Stomach smooth muscle (tissue), 2 donors: ENCODE data around the gene MUTYH.
A peak's percentile ranks its signal among the peaks of the same experiment; 100 is the strongest.
"Not testable (repeated sequence)": the region's sequence is repeated elsewhere in the genome, so short reads cannot be mapped to it uniquely, and the experiment has no call there.

Source experiments
- H3K27ac ChIP-seq: one replicate; pipeline ENCODE4 v1.7.0; 2013; ENCODE audit warnings: mild to moderate bottlenecking, low read length, inconsistent platforms
- H3K27me3 ChIP-seq, 2 donors: one replicate each; pipeline ENCODE4 v1.7.0; 2013; ENCODE audit warnings: low read length in 2 of 2; ENCODE audit not compliant: insufficient read depth in 2 of 2, control insufficient read depth in 1 of 2
- H3K36me3 ChIP-seq, 2 donors: one replicate each; pipeline ENCODE4 v1.7.0; 2013; ENCODE audit warnings: low read length in 2 of 2; ENCODE audit not compliant: control insufficient read depth in 2 of 2, insufficient read depth in 2 of 2
- H3K4me1 ChIP-seq: one replicate; pipeline ENCODE4 v1.7.0; 2013; ENCODE audit warnings: low read length; ENCODE audit not compliant: control insufficient read depth, insufficient read depth
- H3K4me3 ChIP-seq, 2 donors: one replicate each; pipeline ENCODE4 v1.7.0; 2013; ENCODE audit warnings: low read length in 2 of 2
- H3K9ac ChIP-seq, 2 donors: one replicate each; pipeline ENCODE4 v1.7.0; 2013; ENCODE audit warnings: low read length in 2 of 2, mild to moderate bottlenecking in 1 of 2
- H3K9me3 ChIP-seq, 2 donors: one replicate each; pipeline ENCODE4 v1.7.0; 2013; ENCODE audit warnings: low read length in 2 of 2; ENCODE audit not compliant: control insufficient read depth in 2 of 2
- donor health status: healthy.
- donor health status: Pancreatic carcinoma.

MUTYH gene

GRCh38 chr1:45339789-45340558 lies at the start of gene MUTYH, which contains the start of gene TOE1:
Gene MUTYH, minus strand, starts transcription at chr1:45340440. Its CDS starts 5,935 bp downstream, at chr1:45334505.
Gene TOE1, plus strand, starts transcription at chr1:45340170. Its CDS starts 83 bp downstream, at chr1:45340253.
- H3K36me3 ChIP-seq: peaks cover 25 to 29% of the 10 kb centered on the region in 2 donors
- no peaks in the 10 kb centered on the region for H3K27me3 ChIP-seq
- H3K4me3 ChIP-seq: peak within 1 kb of the TSS; percentile 68 to 97
- peak within 1 kb of the TSS; percentile 92 to 99 for H3K9ac ChIP-seq
- H3K27ac ChIP-seq: peak within 1 kb of the TSS; percentile 98
- H3K9me3 ChIP-seq: no peaks in the 10 kb centered on the region
- peaks cover 20% of the 10 kb centered on the region for H3K4me1 ChIP-seq

GRCh38 chr1:45386219-45386618 lies 46.0 kb upstream of the MUTYH start:
- Histone ChIP-seq H3K9me3 (no peaks in the 10 kb centered on the region), H3K4me1 (no peaks in the 10 kb centered on the region), H3K27ac (no peak overlapping the region), H3K4me3 (no peak overlapping the region), H3K27me3 (no peaks in the 10 kb centered on the region), H3K9ac (no peak overlapping the region), H3K36me3 (no peaks in the 10 kb centered on the region)

- Histone ChIP-seq H3K36me3 (no peaks in the 10 kb centered on the region), H3K4me1 (no peaks in the 10 kb centered on the region), H3K9ac (no peak overlapping the region), H3K9me3 (no peaks in the 10 kb centered on the region), H3K27ac (no peak overlapping the region), H3K4me3 (no peak overlapping the region), H3K27me3 (no peaks in the 10 kb centered on the region)
Observed at GRCh38 chr1:45385302-45385701, 45.1 kb upstream of the MUTYH start.

GRCh38 chr1:45384213-45384612 lies 44.0 kb upstream of the MUTYH start:
- not testable (repeated sequence) for H3K4me3 ChIP-seq, H3K9ac ChIP-seq, H3K27me3 ChIP-seq, H3K36me3 ChIP-seq, H3K4me1 ChIP-seq, H3K27ac ChIP-seq, H3K9me3 ChIP-seq

GRCh38 chr1:45383191-45383590 lies 43.0 kb upstream of the MUTYH start:
- Histone ChIP-seq H3K9ac (no peak overlapping the region), H3K4me1 (no peaks in the 10 kb centered on the region), H3K9me3 (no peaks in the 10 kb centered on the region), H3K36me3 (no peaks in the 10 kb centered on the region), H3K27me3 (no peaks in the 10 kb centered on the region), H3K27ac (no peak overlapping the region), H3K4me3 (no peak overlapping the region)

- H3K9me3 ChIP-seq: no peaks in the 10 kb centered on the region
- H3K36me3 ChIP-seq: no peaks in the 10 kb centered on the region
- no peaks in the 10 kb centered on the region for H3K27me3 ChIP-seq
- no peak overlapping the region for H3K4me3 ChIP-seq
- H3K27ac ChIP-seq: no peak overlapping the region
- H3K9ac ChIP-seq: no peak overlapping the region
- H3K4me1 ChIP-seq: no peaks in the 10 kb centered on the region
Observed at GRCh38 chr1:45381243-45381642, 41.0 kb upstream of the MUTYH start.

GRCh38 chr1:45380730-45381129 lies 40.5 kb upstream of the MUTYH start:
- Histone ChIP-seq H3K4me1 (no peaks in the 10 kb centered on the region), H3K27me3 (no peaks in the 10 kb centered on the region), H3K27ac (no peak overlapping the region), H3K9me3 (no peaks in the 10 kb centered on the region), H3K36me3 (no peaks in the 10 kb centered on the region), H3K9ac (no peak overlapping the region), H3K4me3 (no peak overlapping the region)

- Histone ChIP-seq H3K9me3 (no peaks in the 10 kb centered on the region), H3K4me1 (no peaks in the 10 kb centered on the region), H3K27ac (no peak overlapping the region), H3K36me3 (no peaks in the 10 kb centered on the region), H3K27me3 (no peaks in the 10 kb centered on the region), H3K4me3 (no peak overlapping the region), H3K9ac (no peak overlapping the region)
Observed at GRCh38 chr1:45380125-45380524, 39.9 kb upstream of the MUTYH start.

GRCh38 chr1:45379524-45379923 lies 39.3 kb upstream of the MUTYH start:
- Histone ChIP-seq H3K36me3 (no peaks in the 10 kb centered on the region), H3K9ac (no peak overlapping the region), H3K9me3 (no peaks in the 10 kb centered on the region), H3K27ac (no peak overlapping the region), H3K4me1 (no peaks in the 10 kb centered on the region), H3K27me3 (no peaks in the 10 kb centered on the region), H3K4me3 (no peak overlapping the region)

- H3K27ac ChIP-seq: no peak overlapping the region
- H3K4me1 ChIP-seq: no peaks in the 10 kb centered on the region
- no peak overlapping the region for H3K4me3 ChIP-seq
- H3K9ac ChIP-seq: no peak overlapping the region
- no peaks in the 10 kb centered on the region for H3K27me3 ChIP-seq
- H3K36me3 ChIP-seq: no peaks in the 10 kb centered on the region
- H3K9me3 ChIP-seq: no peaks in the 10 kb centered on the region
Observed at GRCh38 chr1:45378184-45378583, 37.9 kb upstream of the MUTYH start.
